Superior temporal gyrus (tissue), 1 donor: ENCODE data around the gene CHRNB1.
A peak's percentile ranks its signal among the peaks of the same experiment; 100 is the strongest.

Experiments used
- DNase-seq: peaks from one replicate; pipeline ENCODE4 v3.0.0-alpha.2; 2016; ENCODE audit errors: extremely low spot score

The CHRNB1 gene

GRCh38 chr17:7415784-7416183, 29.1 kb upstream of the CHRNB1 start:
- no peak for DNase-seq

GRCh38 chr17:7416323-7416722, 28.5 kb upstream of the CHRNB1 start:
- DNase-seq: no peak

- no peak for DNase-seq
Measured at GRCh38 chr17:7417056-7417655, 27.7 kb upstream of the CHRNB1 start.

- DNase-seq: no peak
Measured at GRCh38 chr17:7418472-7419152, 26.2 kb upstream of the CHRNB1 start.

DNA sequence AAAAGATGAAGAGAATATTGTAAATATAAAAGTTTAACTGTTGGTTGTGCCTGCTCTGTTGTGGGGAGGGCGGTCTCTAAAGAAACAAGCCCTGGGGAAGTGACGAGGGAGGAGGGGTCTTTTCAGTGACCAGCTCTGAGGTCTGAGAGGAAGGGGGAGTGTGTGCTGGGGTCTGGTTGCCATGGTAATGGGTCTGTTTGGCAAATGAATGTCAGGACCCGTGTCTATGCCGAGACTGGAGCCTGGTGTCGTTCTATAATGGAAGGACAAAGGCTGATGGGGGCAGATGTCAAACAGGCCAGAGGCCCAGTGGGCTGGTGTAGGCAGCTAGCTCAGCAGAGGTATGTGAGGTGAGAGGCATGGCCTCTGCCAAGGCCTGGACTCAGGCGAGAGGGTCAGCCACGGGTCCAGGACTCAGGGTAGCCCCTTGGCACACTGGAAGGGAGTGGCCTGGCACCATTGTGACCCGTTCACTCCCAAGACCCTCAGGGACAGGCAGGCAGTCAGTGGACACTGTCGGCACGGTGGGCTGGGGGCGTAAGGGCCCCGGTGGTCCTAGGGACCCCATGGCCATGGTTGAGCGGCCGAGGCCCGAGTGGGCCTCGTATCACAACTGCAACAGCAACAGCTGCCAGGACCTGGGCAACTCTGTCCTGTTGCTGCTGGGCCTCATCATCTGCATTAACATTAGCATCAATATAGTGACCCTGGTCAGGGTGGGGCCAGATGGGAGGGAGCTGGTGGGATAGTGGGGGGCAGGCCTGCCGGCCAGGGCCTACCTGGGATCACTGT, 24.8 kb upstream of the CHRNB1 start, which contains the start of gene SPEM1:
SPEM1 (plus strand) TSS at position 506 of the 792 bp plus-strand sequence; CDS start at position 567, 61 bp downstream.
- no peak for DNase-seq

- DNase-seq: no peak
Measured at GRCh38 chr17:7421186-7421585, 23.7 kb upstream of the CHRNB1 start.

- no peak for DNase-seq
Measured at GRCh38 chr17:7423679-7424078, 21.2 kb upstream of the CHRNB1 start.

DNA sequence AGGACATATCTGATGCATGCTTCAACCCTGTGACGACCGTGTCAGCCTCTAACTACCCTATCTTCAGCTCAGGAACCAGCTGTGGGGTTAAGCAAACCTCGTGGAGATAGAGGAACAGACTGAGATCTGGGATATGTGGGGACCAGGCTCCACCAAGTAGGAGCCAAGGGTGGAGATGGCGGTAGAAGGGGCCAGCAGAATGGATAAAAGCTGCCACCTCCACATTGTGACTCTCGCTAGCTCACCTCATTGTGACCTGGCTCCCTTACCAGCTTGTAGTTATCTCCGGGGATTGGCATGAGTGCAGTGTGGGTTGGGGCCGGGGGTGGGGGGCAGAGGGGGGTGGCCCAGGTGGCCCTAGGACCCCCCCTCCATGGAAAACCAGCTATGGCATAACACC, 19.5 kb upstream of the CHRNB1 start, which contains the start of gene SPEM2:
SPEM2 (plus strand) TSS at position 301 of the 400 bp plus-strand sequence; CDS start at position 374, 73 bp downstream.
- no peak for DNase-seq

DNA sequence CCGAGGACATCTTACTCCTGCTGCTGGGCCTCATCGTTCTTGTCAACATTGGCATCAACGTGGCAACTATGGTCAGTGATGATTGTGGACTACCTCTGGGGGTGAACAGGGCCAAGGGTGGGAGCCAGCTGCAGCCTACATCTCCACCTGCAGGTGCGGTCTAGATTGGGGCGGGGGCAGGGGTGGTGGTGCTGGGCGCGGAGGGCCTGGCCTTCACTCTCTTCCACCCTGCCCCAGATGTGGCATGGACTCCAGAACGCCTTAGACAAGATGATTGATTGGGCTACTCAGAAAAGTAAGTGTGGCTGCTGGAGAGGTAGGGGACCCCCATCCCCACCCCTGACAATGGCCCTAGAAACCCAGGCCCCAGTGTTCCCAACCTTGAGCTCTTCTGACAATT, 19.1 kb upstream of the CHRNB1 start:
- DNase-seq: no peak

DNA sequence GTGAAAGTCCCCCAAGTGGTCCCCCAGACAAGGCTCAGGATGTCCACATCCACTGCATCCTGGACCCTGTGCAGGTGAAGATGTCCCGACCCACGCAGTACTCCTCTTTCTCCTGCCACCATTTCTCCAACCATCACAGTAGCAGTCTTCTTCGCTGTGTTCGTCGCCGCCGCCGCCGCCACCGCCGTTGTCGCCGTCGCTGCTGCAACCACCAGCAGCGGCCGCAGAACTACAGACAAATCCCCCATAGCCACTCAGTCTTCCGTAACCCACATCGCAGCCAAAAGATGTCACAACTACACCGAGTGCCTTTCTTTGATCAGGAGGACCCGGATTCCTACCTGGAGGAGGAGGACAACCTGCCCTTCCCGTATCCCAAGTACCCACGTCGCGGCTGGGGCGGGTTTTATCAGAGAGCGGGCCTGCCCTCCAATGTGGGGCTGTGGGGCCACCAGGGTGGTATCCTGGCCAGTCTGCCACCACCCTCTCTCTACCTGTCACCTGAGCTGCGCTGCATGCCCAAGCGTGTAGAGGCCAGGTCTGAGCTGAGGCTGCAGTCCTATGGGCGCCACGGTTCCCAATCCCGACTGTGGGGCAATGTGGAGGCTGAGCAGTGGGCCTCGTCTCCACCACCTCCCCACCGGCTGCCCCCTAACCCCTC, 18.5 kb upstream of the CHRNB1 start:
- no peak for DNase-seq

GRCh38 chr17:7426896-7427489, 17.9 kb upstream of the CHRNB1 start:
- no peak for DNase-seq

DNA sequence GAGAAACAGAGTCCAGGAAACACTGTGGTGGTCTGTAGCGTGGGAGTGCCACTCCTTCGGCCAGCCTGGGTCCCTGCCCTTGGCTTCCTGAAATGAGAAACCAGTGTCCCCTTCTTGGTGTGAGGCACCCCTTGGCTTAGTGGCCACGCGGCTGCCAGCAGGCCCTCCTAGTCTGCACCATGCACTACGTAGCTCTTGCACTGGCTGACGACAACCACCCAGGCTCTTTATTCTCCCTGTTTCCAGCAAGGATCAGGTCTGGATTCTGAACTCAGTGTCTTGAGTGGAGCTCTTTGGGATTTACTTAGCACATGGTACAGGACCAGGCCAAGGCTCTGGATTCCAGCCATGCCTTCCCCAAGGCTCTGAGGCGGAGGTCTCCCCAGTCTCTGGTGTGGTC, 17.3 kb upstream of the CHRNB1 start:
- no peak for DNase-seq

DNA sequence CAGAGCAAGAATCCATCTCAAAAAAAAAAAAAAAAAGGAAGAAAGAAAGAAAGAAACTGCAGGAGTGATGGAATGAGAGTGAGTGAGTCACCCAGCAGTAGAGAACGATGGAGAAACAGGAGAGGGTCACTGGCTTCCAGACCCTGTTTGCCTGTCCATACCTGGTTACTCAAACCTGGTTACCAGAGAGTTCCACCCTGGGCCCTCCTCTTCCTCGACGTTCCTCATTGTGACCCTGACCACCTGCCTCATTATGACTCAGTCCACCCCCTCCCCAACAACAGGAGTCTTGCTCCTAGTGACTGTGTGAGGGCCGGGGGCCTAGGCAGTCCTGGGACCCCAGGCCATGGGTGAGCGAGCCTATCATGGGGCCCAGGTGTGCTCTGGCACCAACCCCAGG, 16.3 kb upstream of the CHRNB1 start, which contains the start of gene SPEM3:
SPEM3 (plus strand) TSS at position 301 of the 400 bp plus-strand sequence; CDS start at position 347, 46 bp downstream.
- no peak for DNase-seq

- DNase-seq: no peak
Measured at GRCh38 chr17:7429722-7430121, 15.1 kb upstream of the CHRNB1 start.

GRCh38 chr17:7431231-7431630, 13.6 kb upstream of the CHRNB1 start:
- no peak for DNase-seq

DNA sequence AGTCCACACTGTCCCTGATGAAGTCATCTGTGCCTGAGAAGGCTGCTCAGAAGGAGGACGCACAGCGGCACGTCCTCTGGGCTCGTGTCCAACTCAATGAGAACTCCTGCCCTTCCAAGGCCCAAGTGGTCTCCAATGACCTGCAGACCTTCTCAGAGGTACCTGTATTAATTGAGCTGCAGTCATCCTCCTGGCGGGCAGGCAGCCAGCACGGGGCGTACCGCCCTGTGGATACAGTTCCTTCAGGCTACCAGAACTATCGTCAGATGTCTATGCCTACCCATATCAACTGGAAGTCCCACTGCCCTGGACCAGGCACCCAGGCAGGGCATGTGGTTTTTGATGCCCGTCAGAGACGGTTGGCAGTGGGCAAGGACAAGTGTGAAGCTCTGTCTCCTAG, 12.6 kb upstream of the CHRNB1 start:
- no peak for DNase-seq

DNA sequence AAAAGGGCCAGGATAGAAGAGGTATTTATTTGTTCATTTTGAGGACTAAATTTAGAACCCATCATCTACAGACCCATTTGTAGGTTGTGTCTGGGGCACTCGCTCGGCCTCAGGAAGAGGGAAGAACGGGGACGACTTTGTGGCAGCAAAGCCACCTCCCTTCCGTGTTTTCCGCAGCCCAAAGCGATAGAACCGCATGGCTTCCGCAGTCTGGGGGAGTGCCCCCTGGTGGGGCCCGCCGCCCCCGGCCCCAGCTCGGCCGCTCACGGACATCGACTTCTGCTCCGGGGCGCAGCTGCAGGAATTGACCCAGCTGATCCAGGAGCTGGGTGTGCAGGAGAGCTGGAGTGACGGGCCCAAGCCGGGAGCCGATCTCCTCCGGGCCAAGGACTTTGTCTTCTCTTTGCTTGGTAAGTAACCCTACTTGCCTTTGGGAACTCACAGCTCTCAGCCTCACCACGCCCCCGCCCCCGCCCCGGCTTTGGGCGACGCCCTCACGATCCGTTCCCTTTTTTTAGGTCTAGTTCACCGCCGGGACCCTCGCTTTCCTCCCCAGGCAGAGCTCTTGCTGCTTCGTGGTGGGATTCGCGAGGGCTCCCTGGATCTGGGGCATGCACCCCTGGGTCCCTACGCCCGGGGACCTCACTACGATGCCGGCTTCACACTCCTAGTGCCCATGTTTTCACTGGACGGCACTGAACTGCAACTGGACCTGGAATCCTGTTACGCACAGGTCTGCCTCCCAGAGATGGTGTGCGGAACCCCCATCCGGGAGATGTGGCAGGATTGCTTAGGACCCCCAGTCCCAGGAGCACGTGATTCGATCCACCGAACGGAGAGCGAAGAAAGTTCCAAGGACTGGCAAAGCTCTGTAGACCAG, 8.9 kb upstream of the CHRNB1 start:
- DNase-seq: no peak

DNA sequence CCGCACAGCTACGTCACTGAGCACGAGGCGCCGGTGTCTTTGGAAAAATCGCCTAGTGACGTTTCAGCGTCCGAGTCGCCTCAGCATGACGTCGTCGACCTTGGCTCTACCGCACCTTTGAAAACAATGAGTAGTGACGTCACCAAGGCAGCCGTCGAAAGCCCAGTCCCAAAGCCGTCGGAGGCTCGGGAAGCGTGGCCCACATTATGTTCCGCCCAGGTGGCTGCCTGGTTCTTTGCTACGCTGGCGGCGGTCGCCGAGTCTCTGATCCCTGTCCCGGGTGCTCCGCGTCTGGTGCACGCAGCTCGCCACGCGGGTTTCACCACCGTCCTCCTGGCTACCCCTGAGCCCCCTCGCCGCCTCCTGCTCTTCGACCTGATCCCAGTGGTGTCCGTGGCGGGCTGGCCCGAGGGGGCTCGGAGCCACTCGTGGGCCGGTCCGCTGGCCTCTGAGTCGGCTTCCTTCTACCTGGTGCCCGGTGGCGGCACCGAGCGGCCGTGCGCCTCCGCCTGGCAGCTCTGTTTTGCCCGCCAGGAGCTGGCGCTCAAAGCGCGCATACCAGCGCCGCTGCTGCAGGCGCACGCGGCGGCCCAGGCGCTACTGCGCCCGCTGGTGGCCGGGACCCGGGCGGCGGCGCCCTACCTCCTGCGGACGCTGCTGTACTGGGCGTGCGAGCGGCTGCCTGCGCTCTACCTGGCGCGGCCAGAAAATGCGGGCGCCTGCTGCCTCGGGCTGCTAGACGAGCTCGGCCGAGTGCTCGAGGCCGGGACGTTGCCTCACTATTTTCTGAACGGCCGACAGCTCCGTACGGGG, 8.1 kb upstream of the CHRNB1 start:
- peak; percentile 75 for DNase-seq

DNA sequence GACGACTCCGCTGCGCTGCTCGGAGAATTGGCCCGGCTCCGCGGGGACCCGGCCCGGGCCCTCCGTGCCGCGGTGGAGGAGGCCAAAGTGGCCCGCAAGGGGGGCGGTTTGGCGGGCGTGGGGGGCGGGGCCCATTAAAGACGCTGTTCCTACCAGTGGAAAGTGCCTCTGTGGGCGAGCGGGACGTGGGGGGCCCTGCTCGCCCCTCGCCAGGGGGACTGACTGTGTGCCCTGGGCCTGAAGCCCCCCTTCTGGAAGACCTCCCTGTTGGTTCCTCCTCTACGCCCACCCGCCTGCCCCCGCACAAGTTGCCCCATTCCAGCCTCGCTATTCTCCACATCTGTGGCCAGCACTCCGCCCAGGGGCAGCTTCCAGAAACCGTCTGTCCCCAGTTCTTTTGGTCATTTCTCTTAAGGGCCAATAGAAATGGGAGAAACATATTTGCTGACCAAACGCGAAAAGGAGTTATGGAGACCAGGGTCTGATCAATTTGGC, 7.4 kb upstream of the CHRNB1 start:
- DNase-seq: no peak
